Ovary (tissue), 3 donors: Measurements from ENCODE around the gene THAP11.

Experiments
- CTCF ChIP-seq, 3 donors: fragments of 450-650 bp in 2 of 3; fragments of 200-600 bp in 1 of 3; IDR thresholded peaks; one replicate each; pipeline versions ENCODE4 v1.5.1 to v1.8.0; 2016 to 2022; ENCODE audit warnings: antibody characterized with exemption in 3 of 3, mild to moderate bottlenecking in 1 of 3
- POLR2A ChIP-seq: fragments of 450-650 bp; IDR thresholded peaks from one replicate; pipeline ENCODE4 v1.6.1; 2017; ENCODE audit warnings: antibody characterized with exemption, mild to moderate bottlenecking, moderate library complexity
- donor health status: DM: no; HTN: no; CAD: no.

DNA sequence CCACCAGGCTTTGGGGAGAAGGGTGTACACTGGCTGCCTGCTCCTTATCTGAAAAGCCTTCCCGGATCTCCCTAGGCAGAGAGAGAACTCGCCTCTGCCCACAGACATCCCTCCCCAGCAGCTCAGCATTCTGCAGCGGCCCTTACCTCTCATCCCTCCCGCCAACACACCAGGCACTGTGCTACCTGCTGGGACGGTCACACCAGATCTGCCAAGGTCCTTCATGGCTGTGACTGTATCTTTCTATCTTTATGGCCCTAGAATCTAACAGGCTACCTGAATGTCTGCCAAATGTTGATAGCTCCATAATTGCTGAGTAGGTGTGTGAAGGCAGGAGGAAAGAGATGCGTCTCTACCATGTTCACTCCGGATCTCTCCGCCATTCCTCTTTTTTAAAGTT, 27.6 kb upstream of the THAP11 start:
- TF ChIP-seq POLR2A (no peak), CTCF (IDR thresholded peaks at IDR 0.05) (no peak)
